Measurements from ENCODE around the gene CENPU. TPM values are rescaled to one million over a fixed set of nuclear protein-coding genes. Genes with fewer than 3 reads are reported as not detected.

The CENPU gene
- total RNA-seq, 1 experiment from 2014 or later: 38.2 TPM

DNA sequence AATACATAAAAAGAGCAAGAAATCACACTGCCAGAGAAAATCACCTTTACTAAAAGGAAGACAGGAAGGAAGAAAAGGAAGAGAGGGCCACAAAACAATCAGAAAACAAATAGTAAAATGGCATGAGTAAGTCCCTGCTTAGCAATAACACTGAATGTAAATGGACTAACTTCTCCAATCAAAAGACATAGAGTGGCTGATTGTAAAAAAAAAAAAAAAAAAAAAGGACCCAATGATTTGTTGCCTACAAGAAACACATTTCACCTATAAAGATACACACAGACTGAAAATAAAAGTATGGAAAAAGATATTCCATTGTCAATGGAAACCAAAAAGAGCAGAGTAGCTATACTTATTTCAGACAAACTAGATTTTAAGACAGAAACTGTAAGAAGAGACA is 12.6 kb downstream of the CENPU start:
- Histone ChIP-seq H3K27ac (ENCODE audit: low read length) (no peak overlapping the region), H3F3A (ENCODE audit: low read length, unreplicated experiment) (no peaks in the 10 kb centered on the region), H3K4me1 (ENCODE audit: insufficient read depth, low read length) (no peaks in the 10 kb centered on the region), H3K9me2 (replicated peaks; ENCODE audit: low read length) (no peaks in the 10 kb centered on the region), H3K79me2 (ENCODE audit: low read length) (no peaks in the 10 kb centered on the region; the same call in 1 of the 2 replicates), H3K4me2 (ENCODE audit: low read length) (no peak overlapping the region), H3K27me3 (ENCODE audit: low read length) (no peaks in the 10 kb centered on the region), H3K4me3 (ENCODE audit: low read length) (no peak overlapping the region), H3K36me3 (ENCODE audit: low read depth, low read length) (peaks cover 23% of the 10 kb centered on the region), H4K20me1 (ENCODE audit: low read length) (no peaks in the 10 kb centered on the region), H3K9ac (ENCODE audit: low read length) (no peak overlapping the region), H3K9me3 (ENCODE audit: low read length) (no peaks in the 10 kb centered on the region), H2AFZ (ENCODE audit: low read length) (no peak overlapping the region)
- ChIA-PET CTCF (no interaction called here), POLR2A (ENCODE audit: unreplicated experiment) (no interaction called here)
- ATAC-seq (no peak), DNase-seq (no peak)
- intact Hi-C loops (cut with micrococcal nuclease): no loop called here
- no TSS peak for BruUV-seq (replicated peaks)
- TF ChIP-seq EZH2phosphoT487 (IDR thresholded peaks at IDR 0.05; ENCODE audit: borderline replicate concordance, low read length) (no peak), EZH2 (IDR thresholded peaks at IDR 0.05; ENCODE audit: low read length, unreplicated experiment) (no peak)
- TF ChIP-seq, protein P1, sequence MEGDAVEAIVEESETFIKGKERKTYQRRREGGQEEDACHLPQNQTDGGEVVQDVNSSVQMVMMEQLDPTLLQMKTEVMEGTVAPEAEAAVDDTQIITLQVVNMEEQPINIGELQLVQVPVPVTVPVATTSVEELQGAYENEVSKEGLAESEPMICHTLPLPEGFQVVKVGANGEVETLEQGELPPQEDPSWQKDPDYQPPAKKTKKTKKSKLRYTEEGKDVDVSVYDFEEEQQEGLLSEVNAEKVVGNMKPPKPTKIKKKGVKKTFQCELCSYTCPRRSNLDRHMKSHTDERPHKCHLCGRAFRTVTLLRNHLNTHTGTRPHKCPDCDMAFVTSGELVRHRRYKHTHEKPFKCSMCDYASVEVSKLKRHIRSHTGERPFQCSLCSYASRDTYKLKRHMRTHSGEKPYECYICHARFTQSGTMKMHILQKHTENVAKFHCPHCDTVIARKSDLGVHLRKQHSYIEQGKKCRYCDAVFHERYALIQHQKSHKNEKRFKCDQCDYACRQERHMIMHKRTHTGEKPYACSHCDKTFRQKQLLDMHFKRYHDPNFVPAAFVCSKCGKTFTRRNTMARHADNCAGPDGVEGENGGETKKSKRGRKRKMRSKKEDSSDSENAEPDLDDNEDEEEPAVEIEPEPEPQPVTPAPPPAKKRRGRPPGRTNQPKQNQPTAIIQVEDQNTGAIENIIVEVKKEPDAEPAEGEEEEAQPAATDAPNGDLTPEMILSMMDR (conservative IDR thresholded peaks at IDR 0.05; ENCODE audit: low read depth, low read length): no peak

GRCh38 chr4:184719407-184719806 is 14.5 kb downstream of the CENPU start:
- Histone ChIP-seq H3K27me3 (ENCODE audit: low read length) (no peaks in the 10 kb centered on the region), H3F3A (ENCODE audit: low read length, unreplicated experiment) (no peaks in the 10 kb centered on the region), H4K20me1 (ENCODE audit: low read length) (no peaks in the 10 kb centered on the region), H3K9me3 (ENCODE audit: low read length) (no peaks in the 10 kb centered on the region), H3K4me1 (ENCODE audit: insufficient read depth, low read length) (no peaks in the 10 kb centered on the region), H3K36me3 (ENCODE audit: low read depth, low read length) (peaks cover 20% of the 10 kb centered on the region), H3K4me2 (ENCODE audit: low read length) (no peak overlapping the region), H3K27ac (ENCODE audit: low read length) (no peak overlapping the region), H3K4me3 (ENCODE audit: low read length) (no peak overlapping the region), H3K9ac (ENCODE audit: low read length) (no peak overlapping the region), H3K9me2 (replicated peaks; ENCODE audit: low read length) (no peaks in the 10 kb centered on the region), H3K79me2 (ENCODE audit: low read length) (no peaks in the 10 kb centered on the region; the same call in 1 of the 2 replicates), H2AFZ (ENCODE audit: low read length) (no peak overlapping the region)
- ChIA-PET POLR2A (ENCODE audit: unreplicated experiment) (no interaction called here), CTCF (no interaction called here)
- no peak for DNase-seq
- intact Hi-C loops (cut with micrococcal nuclease): no loop called here
- TF ChIP-seq EZH2phosphoT487 (IDR thresholded peaks at IDR 0.05; ENCODE audit: borderline replicate concordance, low read length): no peak
- no peak for TF ChIP-seq EZH2 (IDR thresholded peaks at IDR 0.05; ENCODE audit: low read length, unreplicated experiment)
- TF ChIP-seq, protein P1 (conservative IDR thresholded peaks at IDR 0.05; ENCODE audit: low read depth, low read length): no peak
- BruUV-seq (replicated peaks): no TSS peak
- no peak for ATAC-seq

- H3K4me1 ChIP-seq (ENCODE audit: insufficient read depth, low read length): no peaks in the 10 kb centered on the region
- H3K79me2 ChIP-seq (ENCODE audit: low read length): no peaks in the 10 kb centered on the region
- no peaks in the 10 kb centered on the region for H3F3A ChIP-seq (ENCODE audit: low read length, unreplicated experiment)
- no peak overlapping the region for H3K27ac ChIP-seq (ENCODE audit: low read length)
- H3K4me2 ChIP-seq (ENCODE audit: low read length): no peak overlapping the region
- H3K4me3 ChIP-seq (ENCODE audit: low read length): no peak overlapping the region
- intact Hi-C loops (cut with micrococcal nuclease): no loop called here
- H3K9ac ChIP-seq (ENCODE audit: low read length): no peak overlapping the region
- H2AFZ ChIP-seq (ENCODE audit: low read length): no peak overlapping the region
- ATAC-seq: no peak
- ChIA-PET CTCF (no interaction called here), POLR2A (ENCODE audit: unreplicated experiment) (no interaction called here)
- H3K9me2 ChIP-seq (replicated peaks; ENCODE audit: low read length): no peaks in the 10 kb centered on the region
- no peaks in the 10 kb centered on the region for H4K20me1 ChIP-seq (ENCODE audit: low read length)
- DNase-seq: no peak
- BruUV-seq (replicated peaks): no TSS peak
- H3K9me3 ChIP-seq (ENCODE audit: low read length): no peaks in the 10 kb centered on the region
- H3K36me3 ChIP-seq (ENCODE audit: low read depth, low read length): peaks cover 14% of the 10 kb centered on the region
- no peaks in the 10 kb centered on the region for H3K27me3 ChIP-seq (ENCODE audit: low read length)
- TF ChIP-seq, protein P1 (conservative IDR thresholded peaks at IDR 0.05; ENCODE audit: low read depth, low read length): no peak
- TF ChIP-seq EZH2phosphoT487 (IDR thresholded peaks at IDR 0.05; ENCODE audit: borderline replicate concordance, low read length) (no peak), EZH2 (IDR thresholded peaks at IDR 0.05; ENCODE audit: low read length, unreplicated experiment) (no peak)
Observed at GRCh38 chr4:184715526-184715925, 18.4 kb downstream of the CENPU start.
